Measurements from ENCODE around the gene ADAT1. TPM values are rescaled to one million over a fixed set of nuclear protein-coding genes. Genes with fewer than 3 reads are reported as not detected.

The ADAT1 gene
- total and polyA plus RNA-seq, 2 of the 8 experiments (the other 6 are each of a cell fraction or from before 2014, with no cell fraction given) = 30.7 to 44.7 TPM

GRCh38 chr16:75555707-75556430, 67.2 kb downstream of the ADAT1 start, which contains the start of gene TMEM231:
TMEM231 (minus strand) TSS chr16:75556252; CDS start chr16:75556209, 43 bp downstream.
- no peaks in the 10 kb centered on the region for H3K36me3 ChIP-seq (ENCODE audit: control insufficient read depth in 2 of 4, insufficient read depth in 4 of 4, low read length in 3 of 4)
- peak within 1 kb of the TSS; percentile 79 to 98 for H3K4me2 ChIP-seq (ENCODE audit: insufficient read depth in 1 of 2, low read depth in 2 of 2, low read length in 2 of 2)
- H2BK5ac ChIP-seq (ENCODE audit: low read depth, low read length) = peak within 1 kb of the TSS; percentile 39; the same call in 1 of the 2 replicates
- no peak within 1 kb of the TSS for H2AK5ac ChIP-seq (ENCODE audit: low read depth, low read length)
- peaks cover 8% of the 10 kb centered on the region; the same call in 1 of the 2 replicates for H3K23me2 ChIP-seq (ENCODE audit: low read depth, low read length)
- H3K27me3 ChIP-seq (replicated peaks in 1 of 4; ENCODE audit: control insufficient read depth in 3 of 4, extremely low read depth in 1 of 4, insufficient read depth in 3 of 4, low read length in 3 of 4) = no peaks in the 10 kb centered on the region; a peak in 1 of 7 replicates
- H3K56ac ChIP-seq (replicated peaks; ENCODE audit: insufficient read length, low read depth, low read length) = peak within 1 kb of the TSS; percentile 4
- no peak within 1 kb of the TSS for H3K27ac ChIP-seq (ENCODE audit: low read depth, low read length)
- H3K9me3 ChIP-seq (ENCODE audit: insufficient read depth in 2 of 2, low read depth in 1 of 2, low read length in 1 of 2) = no peaks in the 10 kb centered on the region
- POLR2A ChIA-PET (ENCODE audit: partially characterized antibody) = interaction anchor here (0.7 to 3.2 kb wide), 6 partner anchors 10 to 67 kb away, joined by 3 to 21 read pairs (median 5); partner anchors contain the start of genes ADAT1, CHST6 and GABARAPL2
- H2BK120ac ChIP-seq (replicated peaks; ENCODE audit: low read depth, low read length) = no peak within 1 kb of the TSS
- H3K23ac ChIP-seq (ENCODE audit: insufficient read length) = no peak within 1 kb of the TSS
- no peak within 1 kb of the TSS for H3K4ac ChIP-seq (replicated peaks; ENCODE audit: insufficient read length, low read depth, low read length)
- no peak within 1 kb of the TSS for H3K14ac ChIP-seq (ENCODE audit: insufficient read length)
- peak within 1 kb of the TSS; percentile 63; the same call in 1 of the 2 replicates for H2BK15ac ChIP-seq (ENCODE audit: low read length)
- H3K9ac ChIP-seq (replicated peaks in 1 of 4; ENCODE audit: extremely low read depth in 1 of 4, low read depth in 3 of 4, low read length in 3 of 4) = peak within 1 kb of the TSS; percentile 6 to 67 (median 53)
- peak within 1 kb of the TSS; percentile 78 for H3K18ac ChIP-seq (ENCODE audit: extremely low read depth, low read length)
- peak within 1 kb of the TSS; percentile 57 to 96 (median 84) for H3K4me3 ChIP-seq (ENCODE audit: extremely low read depth in 1 of 4, insufficient read depth in 2 of 4, low read depth in 3 of 4, low read length in 4 of 4)
- FAIRE-seq (no peak), DNase-seq (ENCODE audit: low read depth in 1 of 2, low spot score in 2 of 2) (peak; percentile 67 to 96)
- 3% methylated on average over 54 of the region's 75 CpGs; no CpG with 5 or more reads in 1 of the 2 experiments for WGBS, 2 experiments (ENCODE audit: extremely low coverage in 1 of 2, insufficient coverage in 1 of 2, insufficient read length in 1 of 2, insufficient replicate concordance in 2 of 2, low coverage in 1 of 2, low lambda C conversion rate in 2 of 2, missing lambda C conversion rate in 1 of 2)
- no peak within 1 kb of the TSS for H2BK12ac ChIP-seq (ENCODE audit: low read depth, low read length)
- no peak within 1 kb of the TSS for H4K5ac ChIP-seq (ENCODE audit: insufficient read length, low read depth, low read length)
- H2BK20ac ChIP-seq (ENCODE audit: low read length) = no peak within 1 kb of the TSS
- peak within 1 kb of the TSS; percentile 1 for H4K91ac ChIP-seq (replicated peaks; ENCODE audit: insufficient read length, low read length)
- H3K79me2 ChIP-seq (ENCODE audit: control insufficient read depth in 1 of 2, insufficient read depth in 2 of 2, low read length in 2 of 2) = no peaks in the 10 kb centered on the region
- no peaks in the 10 kb centered on the region for H3K79me1 ChIP-seq (ENCODE audit: low read depth, low read length)
- H2AFZ ChIP-seq (ENCODE audit: low read length) = peak within 1 kb of the TSS; percentile 86
- CTCF ChIA-PET (ENCODE audit: partially characterized antibody) = interaction anchor here (0.7 to 1.3 kb wide), 6 partner anchors 12 to 84 kb away, joined by 3 to 4 read pairs (median 3); no protein-coding TSS in a partner anchor
- peaks cover 0 to 3% (median 1%) of the 10 kb centered on the region in 4 experiments; a peak in 3 of 7 replicates for H3K4me1 ChIP-seq (replicated peaks in 1 of 4; ENCODE audit: control insufficient read depth in 3 of 4, insufficient read depth in 4 of 4, low read length in 3 of 4)
- no peaks in the 10 kb centered on the region for H4K20me1 ChIP-seq (replicated peaks in 1 of 2; ENCODE audit: control insufficient read depth in 1 of 2, insufficient read depth in 2 of 2, low read length in 2 of 2)
- H4K8ac ChIP-seq (ENCODE audit: extremely low read depth, insufficient read depth, low read length) = peak within 1 kb of the TSS; percentile 96
- TF ChIP-seq EP300 (IDR thresholded peaks at IDR 0.05; ENCODE audit: borderline replicate concordance in 1 of 2, low read depth in 2 of 2, low read length in 2 of 2) (no peak), SIN3A (conservative IDR thresholded peaks at IDR 0.05 in 1 of 2, IDR thresholded peaks at IDR 0.05 in 1 of 2; ENCODE audit: low read depth in 1 of 2, low read length in 2 of 2) (peak; percentile 95 to 98)

All from H1 (cell line).